ENCODE results near the gene CDC20B. TPM values are rescaled to one million over a fixed set of nuclear protein-coding genes. Genes with fewer than 3 reads are reported as not detected.

The CDC20B gene
- total RNA-seq, 6 donors from 2014 or later: 0.09 to 5.5 (median 1.5) TPM

GRCh38 chr5:55173687-55174230 lies 782 bp upstream of the CDC20B start:
- H3K4me3 ChIP-seq: peak overlapping the region; percentile 24 to 58 (median 46)
- DNase-seq (no peak), ATAC-seq (ENCODE audit: low FRiP score in 2 of 2) (no peak)
- no peaks in the 10 kb centered on the region for H3K9me3 ChIP-seq
- H3K27me3 ChIP-seq: peaks cover 0 to 37% (median 19%) of the 10 kb centered on the region in 4 donors
- peaks cover 27 to 36% (median 30%) of the 10 kb centered on the region in 4 donors for H3K4me1 ChIP-seq
- WGBS, 2 donors: 11 to 16% methylated on average over 8 of the region's 8 CpGs
- H3K36me3 ChIP-seq: no peaks in the 10 kb centered on the region
- TF ChIP-seq POLR2AphosphoS5 (IDR thresholded peaks at IDR 0.05): no peak
- no peak for TF ChIP-seq EP300 (IDR thresholded peaks at IDR 0.05)
- TF ChIP-seq CTCF (IDR thresholded peaks at IDR 0.05): no peak
- no peak for TF ChIP-seq POLR2A (IDR thresholded peaks at IDR 0.05)
- H3K27ac ChIP-seq: no peak overlapping the region

DNA sequence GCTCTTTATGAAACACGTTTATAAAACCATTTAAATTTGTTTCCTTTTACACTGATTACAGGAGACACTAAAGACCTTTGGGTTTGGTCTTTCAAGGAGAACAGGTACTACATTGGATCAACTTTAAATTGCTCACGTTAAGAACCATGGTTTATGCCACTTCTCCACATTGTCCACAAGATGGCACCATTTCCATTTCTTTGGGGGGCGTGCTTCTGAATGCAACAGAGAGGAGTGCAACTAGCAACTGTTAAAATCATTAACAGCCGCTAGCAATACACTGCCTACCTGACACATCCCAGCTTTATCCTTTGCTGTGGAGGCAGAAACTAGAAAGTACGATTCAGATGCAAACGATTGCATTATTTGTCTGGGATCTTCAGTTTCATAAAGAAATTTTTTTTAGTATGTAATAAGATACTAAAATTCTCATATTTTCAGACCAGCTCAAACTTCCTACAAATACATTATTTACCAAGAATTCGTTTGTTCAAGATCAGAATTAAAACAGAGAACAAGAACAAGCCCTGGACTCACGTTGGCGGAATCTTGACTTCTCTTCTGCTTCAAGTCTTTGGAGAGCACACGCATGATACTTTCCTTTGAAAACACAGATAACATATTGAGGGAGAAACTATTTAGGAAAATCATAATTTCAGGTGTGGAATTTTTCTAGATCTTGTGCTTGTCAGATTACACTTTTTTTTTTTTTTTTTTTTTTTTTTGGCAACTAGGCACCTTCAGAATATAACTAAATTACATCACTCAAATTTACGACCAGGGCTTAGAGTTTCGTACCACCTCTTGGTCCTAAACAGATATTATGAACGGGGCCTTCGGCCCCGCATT lies 702 bp downstream of the CDC20B start:
- H3K9me3 ChIP-seq: no peaks in the 10 kb centered on the region
- ATAC-seq (ENCODE audit: low FRiP score in 2 of 2): peak; percentile 86 to 87
- peak in 1 of 2 donors; percentile 63 for DNase-seq
- TF ChIP-seq CTCF (IDR thresholded peaks at IDR 0.05): peak; percentile 71 to 85 (median 77)
- no peak for TF ChIP-seq POLR2AphosphoS5 (IDR thresholded peaks at IDR 0.05)
- TF ChIP-seq EP300 (IDR thresholded peaks at IDR 0.05): no peak
- no peak for TF ChIP-seq POLR2A (IDR thresholded peaks at IDR 0.05)
- H3K36me3 ChIP-seq: no peaks in the 10 kb centered on the region
- WGBS, 2 donors: 5 to 10% methylated on average over 15 of the region's 15 CpGs
- peaks cover 0 to 33% (median 19%) of the 10 kb centered on the region in 4 donors for H3K27me3 ChIP-seq
- no peak overlapping the region for H3K27ac ChIP-seq
- peak overlapping the region; percentile 22 to 58 (median 46) for H3K4me3 ChIP-seq
- H3K4me1 ChIP-seq: peaks cover 27 to 36% (median 30%) of the 10 kb centered on the region in 4 donors

DNA sequence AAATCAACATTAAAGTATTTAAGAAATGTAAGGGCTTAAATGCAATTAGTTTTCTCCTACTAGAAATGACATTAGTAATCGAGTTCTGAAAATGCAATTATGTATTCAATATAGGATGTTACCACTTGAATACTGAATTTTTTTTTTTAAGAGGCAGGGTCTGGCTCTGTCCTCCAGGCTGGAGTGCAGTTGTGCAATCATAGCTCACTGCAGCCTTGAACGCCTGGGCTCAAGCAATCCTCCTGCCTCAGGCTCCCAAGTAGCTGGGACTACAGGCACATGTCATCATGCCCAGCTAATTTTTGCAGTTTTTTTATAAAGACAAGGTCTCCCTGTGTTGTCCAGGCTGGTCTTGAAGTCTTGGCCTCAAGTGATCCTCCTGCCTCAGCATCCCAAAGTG lies 1.5 kb downstream of the CDC20B start:
- no peak overlapping the region for H3K27ac ChIP-seq
- H3K4me3 ChIP-seq: no peak overlapping the region
- TF ChIP-seq POLR2AphosphoS5 (IDR thresholded peaks at IDR 0.05) (no peak), POLR2A (IDR thresholded peaks at IDR 0.05) (no peak), CTCF (IDR thresholded peaks at IDR 0.05) (no peak), EP300 (IDR thresholded peaks at IDR 0.05) (no peak)
- WGBS, 2 donors: 26 to 32% methylated on average over 2 of the region's 2 CpGs
- no peaks in the 10 kb centered on the region for H3K36me3 ChIP-seq
- ATAC-seq (ENCODE audit: low FRiP score in 2 of 2) (no peak), DNase-seq (no peak)
- H3K9me3 ChIP-seq: no peaks in the 10 kb centered on the region
- H3K4me1 ChIP-seq: peaks cover 23 to 29% (median 27%) of the 10 kb centered on the region in 4 donors
- peaks cover 0 to 30% (median 17%) of the 10 kb centered on the region in 4 donors for H3K27me3 ChIP-seq

- Histone ChIP-seq H3K27me3 (no peaks in the 10 kb centered on the region), H3K27ac (no peak overlapping the region), H3K36me3 (no peaks in the 10 kb centered on the region), H3K4me1 (peaks cover 0 to 10% (median 0%) of the 10 kb centered on the region in 4 donors), H3K9me3 (no peaks in the 10 kb centered on the region), H3K4me3 (no peak overlapping the region)
- DNase-seq: no peak
- 81 to 89% methylated on average over 4 of the region's 4 CpGs for WGBS, 2 donors
- TF ChIP-seq CTCF (IDR thresholded peaks at IDR 0.05) (no peak), POLR2A (IDR thresholded peaks at IDR 0.05) (no peak), POLR2AphosphoS5 (IDR thresholded peaks at IDR 0.05) (no peak), EP300 (IDR thresholded peaks at IDR 0.05) (no peak)
- ATAC-seq (ENCODE audit: low FRiP score in 2 of 2): no peak
These were observed 10.3 kb downstream of the CDC20B start for GRCh38 chr5:55162666-55163065.

All from upper lobe of left lung (tissue), 6 donors.